ENCODE measurements around the gene NTM. TPM values are rescaled to one million over a fixed set of nuclear protein-coding genes. Genes with fewer than 3 reads are reported as not detected.

The NTM gene
- total and polyA plus RNA-seq, 2 of the 8 experiments (the other 6 are each of a cell fraction or from before 2014, with no cell fraction given): 13.4 to 20.0 TPM

DNA sequence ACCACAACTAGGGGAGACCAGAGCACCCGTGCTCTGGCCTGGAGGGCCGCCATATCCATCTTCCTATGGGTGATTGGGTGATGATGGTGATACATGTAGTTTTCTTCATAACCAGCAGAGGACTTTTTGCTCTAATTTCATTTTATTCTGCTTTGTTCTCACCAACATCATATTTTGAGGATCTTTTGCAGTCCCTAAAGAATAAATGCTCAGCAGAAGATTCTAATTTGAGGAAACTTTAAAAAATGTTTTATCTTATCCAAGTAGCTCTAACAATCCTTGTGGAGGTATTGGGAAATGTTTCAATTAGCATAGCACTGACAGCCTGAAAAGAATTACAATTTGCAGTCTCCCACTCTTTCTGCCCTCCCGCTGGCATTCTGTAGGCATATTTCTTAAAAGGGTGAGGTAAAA, 544.0 kb downstream of the NTM start:
- Histone ChIP-seq H3K4me3 (ENCODE audit: extremely low read depth in 1 of 4, insufficient read depth in 2 of 4, low read depth in 3 of 4, low read length in 4 of 4) (no peak overlapping the region), H4K8ac (ENCODE audit: extremely low read depth, insufficient read depth, low read length) (no peak overlapping the region), H3K9me3 (ENCODE audit: insufficient read depth in 2 of 2, low read depth in 1 of 2, low read length in 1 of 2) (no peaks in the 10 kb centered on the region), H3K27ac (ENCODE audit: low read depth, low read length) (no peak overlapping the region), H3K14ac (ENCODE audit: insufficient read length) (no peak overlapping the region), H3K4me1 (replicated peaks in 1 of 4; ENCODE audit: control insufficient read depth in 3 of 4, insufficient read depth in 4 of 4, low read length in 3 of 4) (peaks cover 10 to 25% (median 13%) of the 10 kb centered on the region in 4 experiments), H2AK5ac (ENCODE audit: low read depth, low read length) (no peak overlapping the region), H3K79me1 (ENCODE audit: low read depth, low read length) (peaks cover 3% of the 10 kb centered on the region), H3K56ac (replicated peaks; ENCODE audit: insufficient read length, low read depth, low read length) (no peak overlapping the region), H2BK15ac (ENCODE audit: low read length) (no peak overlapping the region), H2BK120ac (replicated peaks; ENCODE audit: low read depth, low read length) (no peak overlapping the region), H4K5ac (ENCODE audit: insufficient read length, low read depth, low read length) (no peak overlapping the region), H3K4ac (replicated peaks; ENCODE audit: insufficient read length, low read depth, low read length) (no peak overlapping the region), H2BK20ac (ENCODE audit: low read length) (no peak overlapping the region), H3K18ac (ENCODE audit: extremely low read depth, low read length) (no peak overlapping the region), H3K23me2 (ENCODE audit: low read depth, low read length) (peaks cover 7% of the 10 kb centered on the region; the same call in 1 of the 2 replicates), H4K91ac (replicated peaks; ENCODE audit: insufficient read length, low read length) (no peak overlapping the region), H2BK12ac (ENCODE audit: low read depth, low read length) (no peak overlapping the region), H2AFZ (ENCODE audit: low read length) (no peak overlapping the region), H3K23ac (ENCODE audit: insufficient read length) (no peak overlapping the region), H3K79me2 (ENCODE audit: control insufficient read depth in 1 of 2, insufficient read depth in 2 of 2, low read length in 2 of 2) (no peaks in the 10 kb centered on the region), H4K20me1 (replicated peaks in 1 of 2; ENCODE audit: control insufficient read depth in 1 of 2, insufficient read depth in 2 of 2, low read length in 2 of 2) (peaks cover 0 to 2% of the 10 kb centered on the region in 2 experiments), H2BK5ac (ENCODE audit: low read depth, low read length) (no peak overlapping the region), H3K27me3 (replicated peaks in 1 of 4; ENCODE audit: control insufficient read depth in 3 of 4, extremely low read depth in 1 of 4, insufficient read depth in 3 of 4, low read length in 3 of 4) (no peaks in the 10 kb centered on the region; a peak in 2 of 7 replicates), H3K9ac (replicated peaks in 1 of 4; ENCODE audit: extremely low read depth in 1 of 4, low read depth in 3 of 4, low read length in 3 of 4) (no peak overlapping the region), H3K36me3 (ENCODE audit: control insufficient read depth in 2 of 4, insufficient read depth in 4 of 4, low read length in 3 of 4) (no peaks in the 10 kb centered on the region; a peak in 1 of 8 replicates), H3K4me2 (ENCODE audit: insufficient read depth in 1 of 2, low read depth in 2 of 2, low read length in 2 of 2) (no peak overlapping the region)
- FAIRE-seq (no peak), DNase-seq (ENCODE audit: low read depth in 1 of 2, low spot score in 2 of 2) (no peak)
- WGBS, 2 experiments (ENCODE audit: extremely low coverage in 1 of 2, insufficient coverage in 1 of 2, insufficient read length in 1 of 2, insufficient replicate concordance in 2 of 2, low coverage in 1 of 2, low lambda C conversion rate in 2 of 2, missing lambda C conversion rate in 1 of 2): 77% methylated on average over 3 of the region's 3 CpGs; no CpG with 5 or more reads in 1 of the 2 experiments
- POLR2A ChIA-PET (ENCODE audit: partially characterized antibody): no interaction called here
- CTCF ChIA-PET (ENCODE audit: partially characterized antibody): interaction anchor here (0.7 to 9.4 kb wide), 16 partner anchors 9 to 226 kb away, joined by 3 to 137 read pairs (median 9); no protein-coding TSS in a partner anchor
- TF ChIP-seq BRCA1 (IDR thresholded peaks at IDR 0.05; ENCODE audit: low read depth, low read length) (no peak), EP300 (IDR thresholded peaks at IDR 0.05; ENCODE audit: borderline replicate concordance in 1 of 2, low read depth in 2 of 2, low read length in 2 of 2) (no peak), MAFK (IDR thresholded peaks at IDR 0.05; ENCODE audit: low read depth, low read length) (no peak), RAD21 (IDR thresholded peaks at IDR 0.05 in 1 of 2, conservative IDR thresholded peaks at IDR 0.05 in 1 of 2; ENCODE audit: low read depth in 2 of 2, low read length in 2 of 2) (peak; percentile 27 to 28; a peak in 3 of 4 replicates), TBP (IDR thresholded peaks at IDR 0.05; ENCODE audit: low read depth, low read length) (no peak), BACH1 (IDR thresholded peaks at IDR 0.05; ENCODE audit: low read length) (no peak), JUND (IDR thresholded peaks at IDR 0.05; ENCODE audit: low read length) (no peak)
- TF ChIP-seq, protein P1, sequence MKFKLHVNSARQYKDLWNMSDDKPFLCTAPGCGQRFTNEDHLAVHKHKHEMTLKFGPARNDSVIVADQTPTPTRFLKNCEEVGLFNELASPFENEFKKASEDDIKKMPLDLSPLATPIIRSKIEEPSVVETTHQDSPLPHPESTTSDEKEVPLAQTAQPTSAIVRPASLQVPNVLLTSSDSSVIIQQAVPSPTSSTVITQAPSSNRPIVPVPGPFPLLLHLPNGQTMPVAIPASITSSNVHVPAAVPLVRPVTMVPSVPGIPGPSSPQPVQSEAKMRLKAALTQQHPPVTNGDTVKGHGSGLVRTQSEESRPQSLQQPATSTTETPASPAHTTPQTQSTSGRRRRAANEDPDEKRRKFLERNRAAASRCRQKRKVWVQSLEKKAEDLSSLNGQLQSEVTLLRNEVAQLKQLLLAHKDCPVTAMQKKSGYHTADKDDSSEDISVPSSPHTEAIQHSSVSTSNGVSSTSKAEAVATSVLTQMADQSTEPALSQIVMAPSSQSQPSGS (IDR thresholded peaks at IDR 0.05; ENCODE audit: low read length): no peak
- TF ChIP-seq, protein P2, sequence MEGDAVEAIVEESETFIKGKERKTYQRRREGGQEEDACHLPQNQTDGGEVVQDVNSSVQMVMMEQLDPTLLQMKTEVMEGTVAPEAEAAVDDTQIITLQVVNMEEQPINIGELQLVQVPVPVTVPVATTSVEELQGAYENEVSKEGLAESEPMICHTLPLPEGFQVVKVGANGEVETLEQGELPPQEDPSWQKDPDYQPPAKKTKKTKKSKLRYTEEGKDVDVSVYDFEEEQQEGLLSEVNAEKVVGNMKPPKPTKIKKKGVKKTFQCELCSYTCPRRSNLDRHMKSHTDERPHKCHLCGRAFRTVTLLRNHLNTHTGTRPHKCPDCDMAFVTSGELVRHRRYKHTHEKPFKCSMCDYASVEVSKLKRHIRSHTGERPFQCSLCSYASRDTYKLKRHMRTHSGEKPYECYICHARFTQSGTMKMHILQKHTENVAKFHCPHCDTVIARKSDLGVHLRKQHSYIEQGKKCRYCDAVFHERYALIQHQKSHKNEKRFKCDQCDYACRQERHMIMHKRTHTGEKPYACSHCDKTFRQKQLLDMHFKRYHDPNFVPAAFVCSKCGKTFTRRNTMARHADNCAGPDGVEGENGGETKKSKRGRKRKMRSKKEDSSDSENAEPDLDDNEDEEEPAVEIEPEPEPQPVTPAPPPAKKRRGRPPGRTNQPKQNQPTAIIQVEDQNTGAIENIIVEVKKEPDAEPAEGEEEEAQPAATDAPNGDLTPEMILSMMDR (IDR thresholded peaks at IDR 0.05; ENCODE audit: control extremely low read depth in 1 of 3, insufficient read depth in 1 of 3, low read depth in 1 of 3, low read length in 3 of 3): peak in 1 of 3 experiments; percentile 18; a peak in 1 of 4 replicates
